Left lung (tissue), 10 donors: ENCODE results near the gene ERI3. TPM values are rescaled to one million over a fixed set of nuclear protein-coding genes. Genes with fewer than 3 reads are reported as not detected.

Experiments used
- ATAC-seq: fragments of 200-7000 bp; cut with Tn5 transposase; one replicate; pipeline ENCODE4 v1.9.1; 2020; ENCODE audit warnings: moderate library complexity
- DNase-seq, 4 donors: peaks; one replicate each; pipeline ENCODE4 v3.0.0-alpha.2; 2013 to 2020
- H3K27ac ChIP-seq, 2 donors: fragments of 200-600 bp; sonication (generic) in 1 of 2; one replicate each; pipeline versions ENCODE4 v1.5.0 to v1.8.0; 2020 to 2021
- H3K27me3 ChIP-seq, 2 donors: fragments of 200-600 bp; sonication (generic) in 1 of 2; one replicate each; pipeline versions ENCODE4 v1.5.0 to v1.8.0; 2020 to 2021
- H3K36me3 ChIP-seq, 2 donors: fragments of 200-600 bp; sonication (generic) in 1 of 2; one replicate each; pipeline versions ENCODE4 v1.5.0 to v1.8.0; 2020 to 2021
- H3K4me1 ChIP-seq, 2 donors: fragments of 200-600 bp; one replicate each; pipeline ENCODE4 v1.8.0; 2021
- H3K4me3 ChIP-seq, 2 donors: fragments of 200-600 bp; sonication (generic) in 1 of 2; one replicate each; pipeline versions ENCODE4 v1.5.0 to v1.8.0; 2020 to 2021; ENCODE audit warnings: mild to moderate bottlenecking in 1 of 2
- H3K9me3 ChIP-seq, 2 donors: fragments of 200-600 bp; sonication (generic) in 1 of 2; one replicate each; pipeline versions ENCODE4 v1.5.0 to v1.8.0; 2020 to 2021
- intact Hi-C, 2 donors: fragments of 100-400 bp; cut with DNase I; formaldehyde crosslinking; loops; one replicate each; pipeline versions ENCODE4 v1.11.2 to v1.14.2; 2022
- polyA plus RNA-seq, 6 donors: library from polyadenylated mRNA; unstranded; fragments of 120-200 nt; gene quantifications; one replicate each; pipeline ENCODE4 v1.2.1, GENCODE V29; 2013; ENCODE audit not compliant: insufficient read length in 6 of 6
- total RNA-seq, 2 donors: library from RNA; stranded (reverse); fragmentation: NEBNext Ultra II Directional; extraction: Animal tissue kit (Norgen Biotek cat#: 25700); gene quantifications; one replicate each; pipeline ENCODE4 v1.2.1, GENCODE V29; 2021
- TF ChIP-seq, protein P1 (sequence below), 2 donors: fragments of 200-600 bp; sonication (generic) in 1 of 2; IDR thresholded peaks; one replicate each; pipeline versions ENCODE4 v1.5.0 to v1.8.0; 2021; ENCODE audit warnings: antibody characterized with exemption in 2 of 2
- donor health status: DM: no; HTN: yes; CAD: no.
- donor health status: DM: no; HTN: no; CAD: no.

ERI3 gene
- total and polyA plus RNA-seq, 8 donors, result 44.5 to 70.7 (median 65.3) TPM

DNA sequence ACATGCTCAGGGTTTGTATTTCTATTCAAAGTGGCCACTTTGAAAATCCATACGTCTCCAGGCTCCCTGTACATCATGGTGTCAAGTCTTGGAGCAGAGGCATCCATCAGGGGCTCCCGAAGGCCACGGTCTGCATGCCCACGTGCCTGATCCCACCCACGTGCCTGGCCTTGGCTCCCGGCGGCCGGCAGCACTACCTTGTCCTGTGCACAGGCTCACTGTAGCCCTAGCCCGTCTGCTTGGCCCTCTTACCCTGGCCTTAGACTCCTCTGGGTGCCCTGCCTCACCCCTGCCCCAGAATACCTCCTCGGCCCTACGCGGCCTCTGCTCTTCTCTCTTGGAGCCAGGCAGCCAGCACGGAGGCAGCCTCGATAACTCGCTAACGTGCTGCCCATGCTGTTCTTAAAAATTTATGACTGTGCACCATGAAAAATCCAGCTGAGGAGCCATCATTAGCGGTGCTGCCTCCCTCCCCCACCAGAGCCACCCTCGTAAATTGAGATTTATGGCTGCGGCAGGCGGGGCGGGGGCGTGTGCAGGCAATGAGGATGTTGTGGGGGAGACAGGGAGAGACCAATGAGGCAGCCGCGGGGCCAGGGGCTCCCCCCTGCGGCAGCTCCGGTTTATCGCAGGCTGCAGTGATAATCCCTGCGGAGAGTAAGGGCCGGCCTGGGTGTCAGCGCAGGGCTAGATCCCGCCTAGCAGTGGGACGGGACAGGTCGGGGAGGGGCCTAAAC, 117.2 kb downstream of the ERI3 start:
- Histone ChIP-seq H3K27ac (no peak overlapping the region), H3K36me3 (peaks cover 0 to 11% of the 10 kb centered on the region in 2 donors), H3K4me3 (no peak overlapping the region), H3K4me1 (peaks cover 0 to 29% of the 10 kb centered on the region in 2 donors), H3K27me3 (no peaks in the 10 kb centered on the region), H3K9me3 (no peaks in the 10 kb centered on the region)
- ATAC-seq (peak; percentile 53), DNase-seq (peak in 2 of 4 donors; percentile 19 to 88)
- intact Hi-C loops, result no loop called here
- TF ChIP-seq, protein P1, sequence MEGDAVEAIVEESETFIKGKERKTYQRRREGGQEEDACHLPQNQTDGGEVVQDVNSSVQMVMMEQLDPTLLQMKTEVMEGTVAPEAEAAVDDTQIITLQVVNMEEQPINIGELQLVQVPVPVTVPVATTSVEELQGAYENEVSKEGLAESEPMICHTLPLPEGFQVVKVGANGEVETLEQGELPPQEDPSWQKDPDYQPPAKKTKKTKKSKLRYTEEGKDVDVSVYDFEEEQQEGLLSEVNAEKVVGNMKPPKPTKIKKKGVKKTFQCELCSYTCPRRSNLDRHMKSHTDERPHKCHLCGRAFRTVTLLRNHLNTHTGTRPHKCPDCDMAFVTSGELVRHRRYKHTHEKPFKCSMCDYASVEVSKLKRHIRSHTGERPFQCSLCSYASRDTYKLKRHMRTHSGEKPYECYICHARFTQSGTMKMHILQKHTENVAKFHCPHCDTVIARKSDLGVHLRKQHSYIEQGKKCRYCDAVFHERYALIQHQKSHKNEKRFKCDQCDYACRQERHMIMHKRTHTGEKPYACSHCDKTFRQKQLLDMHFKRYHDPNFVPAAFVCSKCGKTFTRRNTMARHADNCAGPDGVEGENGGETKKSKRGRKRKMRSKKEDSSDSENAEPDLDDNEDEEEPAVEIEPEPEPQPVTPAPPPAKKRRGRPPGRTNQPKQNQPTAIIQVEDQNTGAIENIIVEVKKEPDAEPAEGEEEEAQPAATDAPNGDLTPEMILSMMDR (IDR thresholded peaks at IDR 0.05), result peak; percentile 20 to 45

DNA sequence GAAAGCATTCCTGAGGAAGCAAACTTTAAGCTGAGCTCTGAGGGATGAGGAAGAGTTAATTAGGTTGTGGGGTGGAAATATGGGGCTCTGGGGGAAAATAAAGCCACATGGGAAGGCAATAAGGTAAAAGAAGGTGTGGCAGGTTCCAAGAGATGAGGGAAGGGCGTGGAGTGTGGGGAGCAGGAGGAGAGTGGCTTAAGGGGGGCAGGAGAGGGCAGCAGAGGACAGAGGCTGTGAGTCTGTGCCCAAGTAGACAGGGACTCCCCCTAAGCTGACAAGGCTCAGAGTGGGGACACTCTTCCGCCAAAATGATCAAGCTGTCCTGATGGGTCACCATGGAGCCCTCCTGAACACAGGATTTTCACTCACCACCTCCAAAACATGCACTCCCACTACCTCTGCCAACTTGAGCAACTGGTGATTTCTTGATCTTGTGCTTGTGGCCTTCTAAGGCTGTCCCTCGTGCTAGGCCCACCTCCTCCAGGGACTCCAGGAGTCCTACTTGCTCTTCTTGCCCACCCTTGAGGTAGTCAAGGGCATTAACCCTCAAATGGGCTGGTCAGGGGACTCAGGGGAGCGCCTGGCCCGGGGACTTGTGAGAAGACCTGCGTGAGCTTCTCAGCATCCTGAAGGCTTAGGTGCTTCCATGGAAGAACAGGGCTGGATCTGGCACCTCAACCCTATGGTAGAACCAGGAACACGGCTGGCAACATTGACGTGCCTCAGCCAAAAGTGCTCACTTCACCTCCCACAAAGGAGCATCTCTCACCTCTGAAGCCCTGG, 118.4 kb downstream of the ERI3 start:
- Histone ChIP-seq H3K27me3 (no peaks in the 10 kb centered on the region), H3K4me1 (peaks cover 0 to 29% of the 10 kb centered on the region in 2 donors), H3K4me3 (no peak overlapping the region), H3K27ac (no peak overlapping the region), H3K9me3 (no peaks in the 10 kb centered on the region), H3K36me3 (peaks cover 0 to 15% of the 10 kb centered on the region in 2 donors)
- intact Hi-C loops, result no loop called here
- DNase-seq (peak in 1 of 4 donors; percentile 43), ATAC-seq (no peak)
- TF ChIP-seq, protein P1 (IDR thresholded peaks at IDR 0.05), result no peak

DNA sequence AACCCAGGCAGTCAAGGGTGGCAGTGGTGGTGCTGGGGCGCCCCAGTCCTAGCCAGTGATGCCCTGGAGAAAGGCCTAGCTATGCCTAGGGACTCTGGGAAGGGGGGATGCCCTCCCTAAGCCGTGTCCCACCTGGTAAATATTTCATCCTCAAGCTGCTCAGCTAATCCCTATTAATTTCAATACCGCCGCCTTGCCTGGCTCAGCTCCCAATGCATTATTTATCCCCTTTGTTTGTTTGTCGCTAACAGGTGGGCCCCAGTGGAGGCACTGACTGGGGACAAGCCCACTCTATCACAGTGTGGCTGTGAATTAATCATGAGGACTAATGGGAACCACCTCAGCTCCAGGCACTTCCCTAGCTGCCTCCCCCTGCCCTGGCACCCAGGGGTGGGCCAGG, 119.2 kb downstream of the ERI3 start:
- TF ChIP-seq, protein P1 (IDR thresholded peaks at IDR 0.05), result no peak
- H3K27ac ChIP-seq, result no peak overlapping the region
- no peaks in the 10 kb centered on the region for H3K27me3 ChIP-seq
- intact Hi-C loops, result no loop called here
- no peaks in the 10 kb centered on the region for H3K9me3 ChIP-seq
- H3K36me3 ChIP-seq, result peaks cover 0 to 15% of the 10 kb centered on the region in 2 donors
- H3K4me3 ChIP-seq, result no peak overlapping the region
- H3K4me1 ChIP-seq, result peaks cover 0 to 29% of the 10 kb centered on the region in 2 donors
- ATAC-seq, result no peak
- DNase-seq, result peak in 1 of 4 donors; percentile 28

DNA sequence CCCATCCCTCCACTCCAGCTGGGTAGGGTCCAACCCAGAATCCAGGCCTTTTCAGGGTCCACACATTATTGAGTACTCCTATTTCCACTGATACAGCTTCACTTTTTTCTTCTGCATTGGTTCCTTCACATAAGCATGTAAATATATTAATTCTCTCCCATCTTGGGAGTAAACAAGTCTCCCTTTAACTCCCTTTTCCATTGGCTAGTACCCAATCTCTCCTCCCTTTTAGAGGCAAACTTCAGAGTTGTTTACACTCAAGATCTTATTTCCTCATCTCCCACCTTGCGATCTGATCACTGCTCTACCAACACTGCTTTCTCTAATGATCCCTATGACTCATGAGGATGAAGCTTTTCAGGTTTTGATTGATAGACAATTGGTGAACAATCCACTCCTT, 121.5 kb downstream of the ERI3 start:
- no peaks in the 10 kb centered on the region for H3K9me3 ChIP-seq
- no peaks in the 10 kb centered on the region for H3K27me3 ChIP-seq
- H3K4me1 ChIP-seq, result peaks cover 0 to 7% of the 10 kb centered on the region in 2 donors
- TF ChIP-seq, protein P1 (IDR thresholded peaks at IDR 0.05), result no peak
- ATAC-seq (no peak), DNase-seq (no peak)
- no peak overlapping the region for H3K27ac ChIP-seq
- intact Hi-C loops, result no loop called here
- H3K36me3 ChIP-seq, result peaks cover 0 to 8% of the 10 kb centered on the region in 2 donors
- no peak overlapping the region for H3K4me3 ChIP-seq

DNA sequence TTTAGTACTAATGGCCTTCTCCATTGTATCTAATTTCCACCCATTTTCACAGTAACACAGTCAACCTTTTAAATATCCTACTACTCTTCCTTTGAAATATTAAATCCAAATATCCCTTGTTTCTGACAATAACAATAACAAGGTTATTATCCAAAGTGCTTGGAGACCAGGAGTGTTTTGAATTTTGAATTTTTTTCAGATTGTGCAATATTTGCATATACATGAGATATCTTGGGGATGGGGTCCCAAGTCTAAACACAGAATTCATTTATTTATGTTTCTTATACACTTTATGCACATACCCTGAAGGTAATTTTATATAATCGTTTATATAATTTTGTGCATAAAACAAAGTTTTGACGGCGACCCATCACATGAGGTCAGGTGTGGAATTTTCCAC, 124.3 kb downstream of the ERI3 start:
- peaks cover 0 to 5% of the 10 kb centered on the region in 2 donors for H3K4me1 ChIP-seq
- no peak for ATAC-seq
- intact Hi-C loops, result no loop called here

More for the DNA sequence above, 124.3 kb downstream of the ERI3 start:
- no peaks in the 10 kb centered on the region for H3K27me3 ChIP-seq
- no peak overlapping the region for H3K4me3 ChIP-seq
- DNase-seq, result no peak
- H3K27ac ChIP-seq, result no peak overlapping the region
- H3K9me3 ChIP-seq, result no peaks in the 10 kb centered on the region
- H3K36me3 ChIP-seq, result peaks cover 0 to 8% of the 10 kb centered on the region in 2 donors
- TF ChIP-seq, protein P1 (IDR thresholded peaks at IDR 0.05), result no peak
